Endothelial cell of umbilical vein (primary cell): ENCODE results near the gene RPS8.

Experiments used
- EZH2 ChIP-seq: IDR thresholded peaks from 2 replicates; pipeline ENCODE4 v1.6.1; 2012; ENCODE audit warnings: borderline replicate concordance, low read depth, mild to moderate bottlenecking, moderate library complexity, low read length, inconsistent platforms; ENCODE audit not compliant: severe bottlenecking
- JUN ChIP-seq: IDR thresholded peaks from 2 replicates; pipeline ENCODE4 v1.6.1; 2011; ENCODE audit warnings: borderline replicate concordance, low read depth; ENCODE audit not compliant: insufficient read length, insufficient read depth
- POLR2A ChIP-seq: IDR thresholded peaks from 2 replicates; pipeline ENCODE4 v1.6.1; 2012; ENCODE audit warnings: low read depth, mild to moderate bottlenecking, control low read depth, low read length
- POLR2AphosphoS5 ChIP-seq: IDR thresholded peaks from 2 replicates; pipeline ENCODE4 v1.6.1; 2012; ENCODE audit warnings: low read depth, mild to moderate bottlenecking, control low read depth, low read length, moderate library complexity; ENCODE audit not compliant: insufficient read depth
- TF ChIP-seq, protein P1 (sequence below), 2 donors: IDR thresholded peaks; 1 replicate in 1 of 2; 2 replicates in 1 of 2; pipeline ENCODE4 v1.5.1; 2011; ENCODE audit warnings: low read length in 2 of 2, mild to moderate bottlenecking in 2 of 2, moderate library complexity in 2 of 2, control low read depth in 1 of 2, inconsistent platforms in 1 of 2, low read depth in 1 of 2; ENCODE audit not compliant: insufficient read depth in 1 of 2; ENCODE audit errors: extremely low read depth in 1 of 2
- TF ChIP-seq, protein P2 (sequence below): IDR thresholded peaks from 2 replicates; pipeline ENCODE4 v1.6.1; 2011; ENCODE audit not compliant: insufficient read depth, insufficient read length

DNA sequence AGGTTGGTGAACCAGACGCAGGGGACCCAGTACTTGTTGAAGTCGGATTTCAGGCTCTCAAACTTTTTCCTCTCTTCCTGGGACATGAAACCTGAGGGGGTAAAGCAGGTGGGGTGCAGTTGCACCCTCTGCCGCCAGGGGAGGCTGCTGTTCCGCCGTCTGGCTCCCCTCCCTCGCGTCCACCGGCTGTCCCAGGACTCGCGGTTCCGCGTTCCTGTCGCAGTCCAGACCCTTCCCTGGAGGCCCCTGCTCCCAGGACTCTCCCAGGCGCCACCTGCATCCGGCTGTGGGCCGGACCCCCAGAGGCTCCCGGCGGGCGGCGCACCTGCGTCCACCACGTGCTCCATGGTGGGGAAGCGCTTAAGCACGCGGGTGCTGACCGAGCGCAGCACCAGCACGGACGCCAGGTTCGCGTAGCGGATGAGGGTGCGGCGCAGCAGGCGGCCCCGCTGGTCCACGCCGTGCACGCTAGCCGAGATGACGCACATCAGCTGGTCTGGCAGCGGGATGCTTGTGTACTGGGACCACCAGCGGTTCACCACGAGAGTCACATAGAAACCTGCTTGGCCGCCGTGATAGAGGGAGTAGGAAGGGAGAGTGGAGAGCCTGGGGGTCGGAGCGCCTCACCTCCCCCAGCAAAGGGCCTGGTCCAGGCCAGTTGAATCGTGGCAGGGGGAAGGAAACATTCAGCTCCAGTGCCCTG, 10.9 kb downstream of the RPS8 start:
- TF ChIP-seq POLR2A (no peak), POLR2AphosphoS5 (peak; percentile 8), EZH2 (no peak), JUN (no peak)
- TF ChIP-seq, protein P1, sequence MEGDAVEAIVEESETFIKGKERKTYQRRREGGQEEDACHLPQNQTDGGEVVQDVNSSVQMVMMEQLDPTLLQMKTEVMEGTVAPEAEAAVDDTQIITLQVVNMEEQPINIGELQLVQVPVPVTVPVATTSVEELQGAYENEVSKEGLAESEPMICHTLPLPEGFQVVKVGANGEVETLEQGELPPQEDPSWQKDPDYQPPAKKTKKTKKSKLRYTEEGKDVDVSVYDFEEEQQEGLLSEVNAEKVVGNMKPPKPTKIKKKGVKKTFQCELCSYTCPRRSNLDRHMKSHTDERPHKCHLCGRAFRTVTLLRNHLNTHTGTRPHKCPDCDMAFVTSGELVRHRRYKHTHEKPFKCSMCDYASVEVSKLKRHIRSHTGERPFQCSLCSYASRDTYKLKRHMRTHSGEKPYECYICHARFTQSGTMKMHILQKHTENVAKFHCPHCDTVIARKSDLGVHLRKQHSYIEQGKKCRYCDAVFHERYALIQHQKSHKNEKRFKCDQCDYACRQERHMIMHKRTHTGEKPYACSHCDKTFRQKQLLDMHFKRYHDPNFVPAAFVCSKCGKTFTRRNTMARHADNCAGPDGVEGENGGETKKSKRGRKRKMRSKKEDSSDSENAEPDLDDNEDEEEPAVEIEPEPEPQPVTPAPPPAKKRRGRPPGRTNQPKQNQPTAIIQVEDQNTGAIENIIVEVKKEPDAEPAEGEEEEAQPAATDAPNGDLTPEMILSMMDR (IDR thresholded peaks at IDR 0.05; ENCODE audit: extremely low read depth in 1 of 2, insufficient read depth in 1 of 2, low read depth in 1 of 2, low read length in 2 of 2), result peak; percentile 98 to 99
- TF ChIP-seq, protein P2, sequence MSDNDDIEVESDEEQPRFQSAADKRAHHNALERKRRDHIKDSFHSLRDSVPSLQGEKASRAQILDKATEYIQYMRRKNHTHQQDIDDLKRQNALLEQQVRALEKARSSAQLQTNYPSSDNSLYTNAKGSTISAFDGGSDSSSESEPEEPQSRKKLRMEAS, result peak; percentile 73
